HFF-Myc (cell line): Measurements from ENCODE around the gene CCNY.

ENCODE experiments used
- DNase-seq: peaks from one replicate; pipeline ENCODE4 v3.0.0-alpha.2; 2011; ENCODE audit warnings: low read depth; ENCODE audit errors: extremely low read depth
- H3K4me3 ChIP-seq: replicated peaks from 2 replicates; pipeline ENCODE4 v1.5.1; 2011; ENCODE audit warnings: low read depth, mild to moderate bottlenecking, control low read depth, low read length
- TF ChIP-seq, protein P1 (sequence below): IDR thresholded peaks from 2 replicates; pipeline ENCODE4 v1.5.1; 2012; ENCODE audit warnings: mild to moderate bottlenecking, low read depth, low read length, control low read depth; ENCODE audit errors: missing control alignments

CCNY gene

DNA sequence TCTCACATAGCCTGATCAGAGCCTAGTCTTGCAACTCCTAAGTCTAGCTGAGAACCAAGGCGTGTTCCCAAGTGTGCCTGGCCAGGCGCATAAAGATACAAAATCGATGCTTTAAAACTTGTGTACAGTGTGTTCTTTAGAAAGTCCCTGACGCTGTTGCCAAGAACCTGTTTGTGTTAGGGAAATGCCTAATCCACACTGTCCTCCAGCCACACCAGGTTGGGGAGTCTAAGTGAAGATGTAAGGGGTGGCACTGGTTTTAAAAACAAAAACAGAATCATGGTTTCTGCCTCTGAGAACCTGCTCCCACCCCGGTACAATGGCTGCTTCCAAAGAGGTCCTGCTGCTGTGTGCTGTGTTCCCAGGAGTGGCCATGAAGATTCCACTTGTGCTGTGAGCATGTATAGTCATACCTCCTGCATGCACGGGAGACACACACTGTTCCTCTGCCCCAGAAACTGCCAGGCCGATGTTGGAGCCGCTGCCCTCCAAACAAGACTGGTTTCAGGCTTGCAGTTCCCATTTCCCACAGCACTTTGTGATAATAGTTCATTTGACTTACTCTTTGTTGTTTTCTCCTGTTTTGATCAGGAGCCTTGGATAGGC, 88.5 kb downstream of the CCNY start:
- H3K4me3 ChIP-seq: no peak overlapping the region
- TF ChIP-seq, protein P1, sequence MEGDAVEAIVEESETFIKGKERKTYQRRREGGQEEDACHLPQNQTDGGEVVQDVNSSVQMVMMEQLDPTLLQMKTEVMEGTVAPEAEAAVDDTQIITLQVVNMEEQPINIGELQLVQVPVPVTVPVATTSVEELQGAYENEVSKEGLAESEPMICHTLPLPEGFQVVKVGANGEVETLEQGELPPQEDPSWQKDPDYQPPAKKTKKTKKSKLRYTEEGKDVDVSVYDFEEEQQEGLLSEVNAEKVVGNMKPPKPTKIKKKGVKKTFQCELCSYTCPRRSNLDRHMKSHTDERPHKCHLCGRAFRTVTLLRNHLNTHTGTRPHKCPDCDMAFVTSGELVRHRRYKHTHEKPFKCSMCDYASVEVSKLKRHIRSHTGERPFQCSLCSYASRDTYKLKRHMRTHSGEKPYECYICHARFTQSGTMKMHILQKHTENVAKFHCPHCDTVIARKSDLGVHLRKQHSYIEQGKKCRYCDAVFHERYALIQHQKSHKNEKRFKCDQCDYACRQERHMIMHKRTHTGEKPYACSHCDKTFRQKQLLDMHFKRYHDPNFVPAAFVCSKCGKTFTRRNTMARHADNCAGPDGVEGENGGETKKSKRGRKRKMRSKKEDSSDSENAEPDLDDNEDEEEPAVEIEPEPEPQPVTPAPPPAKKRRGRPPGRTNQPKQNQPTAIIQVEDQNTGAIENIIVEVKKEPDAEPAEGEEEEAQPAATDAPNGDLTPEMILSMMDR: no peak
- DNase-seq: no peak

DNA sequence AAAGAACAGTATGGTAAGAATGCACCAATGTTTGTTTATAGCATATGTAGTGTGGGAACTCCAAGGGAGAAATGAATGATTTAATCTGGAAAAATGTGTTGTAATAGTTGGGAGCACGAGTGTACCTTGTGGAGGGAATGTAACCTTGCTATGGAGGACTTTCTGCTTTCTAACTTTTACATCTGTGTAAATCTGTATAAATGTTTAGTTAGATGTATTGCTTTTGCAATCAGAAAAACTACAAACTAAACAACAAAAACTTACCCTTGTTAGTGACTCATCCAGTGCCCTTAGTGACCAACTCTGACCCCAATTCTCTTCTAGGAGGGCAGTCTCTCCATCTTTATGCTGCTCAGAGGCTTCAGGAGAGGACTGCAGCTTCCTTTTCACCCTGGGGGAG, 89.3 kb downstream of the CCNY start:
- no peak for DNase-seq
- TF ChIP-seq, protein P1: no peak
- no peak overlapping the region for H3K4me3 ChIP-seq

DNA sequence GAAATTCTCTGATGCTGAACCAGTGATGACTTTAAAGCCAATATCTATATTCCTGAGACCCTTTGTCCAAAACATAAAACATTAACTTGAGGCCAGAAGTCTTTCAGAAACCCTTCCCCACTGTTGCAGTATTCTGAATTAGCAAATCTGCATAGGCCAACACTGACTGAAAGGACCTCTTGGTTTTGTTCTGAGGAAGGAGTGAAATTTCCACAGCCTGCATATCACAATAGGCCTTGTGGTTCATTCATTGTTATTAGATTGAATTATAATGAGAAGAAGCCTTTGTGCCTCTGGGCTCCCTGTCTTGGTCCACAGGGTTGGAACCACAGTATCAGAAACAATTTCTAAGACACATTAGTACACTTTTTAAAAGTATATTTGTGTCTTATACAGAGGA, 90.3 kb downstream of the CCNY start:
- no peak overlapping the region for H3K4me3 ChIP-seq
- no peak for DNase-seq
- TF ChIP-seq, protein P1: no peak

DNA sequence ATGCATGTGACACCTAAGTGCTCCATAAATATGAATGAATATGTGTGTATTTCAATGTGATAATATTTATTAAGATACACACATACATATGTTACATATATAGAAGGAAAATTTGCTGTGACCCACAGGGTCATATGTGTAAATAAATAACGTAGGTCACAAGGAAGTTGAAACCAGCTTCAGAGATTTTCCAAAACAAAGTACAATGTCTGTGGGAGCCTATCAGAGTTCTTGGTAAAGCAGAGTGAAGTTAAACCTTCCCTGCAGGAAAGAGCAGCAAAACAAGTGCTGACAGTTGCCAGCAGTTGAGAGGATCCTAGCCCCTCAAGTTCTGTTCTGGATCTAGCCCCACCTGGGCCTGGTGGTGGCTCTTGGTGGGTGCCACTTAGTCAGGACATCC, 91.2 kb downstream of the CCNY start:
- no peak overlapping the region for H3K4me3 ChIP-seq
- no peak for DNase-seq
- TF ChIP-seq, protein P1: no peak

DNA sequence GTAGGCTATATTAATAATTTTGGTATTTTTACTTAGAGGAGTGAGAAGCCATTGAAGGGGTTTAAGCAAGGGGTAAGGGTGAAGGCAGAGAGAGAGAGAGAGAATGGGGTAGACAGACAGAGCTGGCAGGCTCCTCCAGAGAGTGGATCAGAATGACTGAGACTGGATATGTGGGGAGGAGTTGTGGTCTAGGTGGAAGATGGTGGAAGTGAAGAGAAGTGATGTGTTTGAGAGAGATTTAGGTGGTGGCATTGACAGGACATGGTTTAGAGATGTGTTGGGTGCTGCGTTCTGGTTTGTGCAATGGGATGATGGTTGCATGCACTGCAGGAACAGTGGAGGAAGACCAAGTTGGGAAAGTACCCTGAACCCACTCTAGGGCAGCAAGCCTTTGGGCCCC, 92.2 kb downstream of the CCNY start:
- TF ChIP-seq, protein P1: no peak
- DNase-seq: no peak
- no peak overlapping the region for H3K4me3 ChIP-seq

DNA sequence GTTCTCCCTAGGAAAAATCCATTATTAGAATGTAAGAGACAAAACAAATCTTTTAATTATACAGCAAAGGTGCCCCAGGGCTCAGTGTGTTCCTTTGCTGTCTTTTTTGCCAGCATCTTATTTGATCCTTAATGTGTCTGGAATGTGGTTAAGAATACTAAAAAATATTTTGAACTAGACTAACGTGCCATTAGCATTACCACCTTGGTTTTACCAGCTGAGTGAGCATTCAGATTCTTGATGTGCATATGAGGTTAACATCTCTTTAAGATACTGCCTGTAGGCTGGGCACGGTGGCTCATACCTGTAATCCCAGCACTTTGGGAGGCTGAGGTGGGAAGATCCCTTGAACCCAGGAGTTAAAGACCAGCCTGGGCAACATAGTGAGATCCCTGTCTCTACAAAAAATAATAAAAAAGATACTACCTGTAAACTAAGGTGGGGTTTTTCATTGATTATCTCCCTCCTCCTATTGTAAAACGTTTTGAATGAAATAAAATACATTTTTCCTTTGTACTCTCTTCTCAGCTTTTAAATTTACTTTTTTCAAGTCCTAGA, 96.6 kb downstream of the CCNY start:
- DNase-seq: no peak
- TF ChIP-seq, protein P1: no peak
- H3K4me3 ChIP-seq: no peak overlapping the region
